K562 (cell line): ENCODE results near the gene GABRR3. TPM values are rescaled to one million over a fixed set of nuclear protein-coding genes. Genes with fewer than 3 reads are reported as not detected.

Experiments used
- ATAC-seq: fragments of 200-7000 bp; cut with Tn5 transposase; 3 replicates; pipeline ENCODE4 v1.9.1; 2020; ENCODE audit warnings: moderate library complexity
- BruUV-seq: library from RNA; stranded (reverse); fragments of 400-500 nt; replicated peaks from 2 replicates; lab custom pipeline; 2021; lab: Mats Ljungman, UMichigan
- CTCF ChIA-PET: fragments of 300-600 bp; formaldehyde crosslinking; extraction: SDS; loops from one replicate; lab custom pipeline; 2021; ENCODE audit warnings: low intra/inter-chr PET ratio; lab: Yijun Ruan, JAX
- POLR2A ChIA-PET: fragments of 300-600, 350-650 bp; sonication (Branson Sonifier 250); formaldehyde crosslinking; extraction: SDS; loops from one replicate; lab custom pipeline; 2021; ENCODE audit warnings: antibody characterized with exemption, inconsistent platforms; lab: Yijun Ruan, JAX
- DNase-seq, 4 experiments: peaks; one replicate each; pipeline versions ENCODE4 v3.0.0 to v3.0.0-alpha.2; 2011 to 2018; ENCODE audit warnings: low spot score in 3 of 4, mixed read lengths in 3 of 4; ENCODE audit errors: extremely low read depth in 1 of 4
- FAIRE-seq: peaks from 2 replicates; lab custom pipeline; 2011; peaks lifted over from hg19 to GRCh38; lab: Jason Lieb, UNC
- H2AFZ ChIP-seq: 2 replicates; pipeline ENCODE4 v1.6.0; 2011; ENCODE audit warnings: low read depth, low read length, control low read depth, inconsistent platforms
- H3K27ac ChIP-seq: fragments of 200-600 bp; 3 replicates; pipeline ENCODE4 v1.8.0; 2011; ENCODE audit warnings: low read depth, mild to moderate bottlenecking, control low read depth, inconsistent platforms, low read length, moderate library complexity, mixed read lengths; ENCODE audit errors: extremely low read depth
- H3K27me3 ChIP-seq, 2 experiments: fragments of 300-600 bp in 1 of 2; 2 replicates in 1 of 2; 3 replicates in 1 of 2; pipeline versions ENCODE4 v1.6.0 to v1.8.0; 2011; ENCODE audit warnings: inconsistent platforms in 2 of 2, low read length in 2 of 2, mild to moderate bottlenecking in 1 of 2, mixed read lengths in 1 of 2, moderate library complexity in 1 of 2; ENCODE audit not compliant: control insufficient read depth in 2 of 2, insufficient read depth in 2 of 2
- H3K36me3 ChIP-seq: fragments of 300-600 bp; 3 replicates; pipeline ENCODE4 v1.8.0; 2011; ENCODE audit warnings: mild to moderate bottlenecking, low read length, inconsistent platforms; ENCODE audit not compliant: control insufficient read depth, insufficient read depth
- H3K4me1 ChIP-seq, 2 experiments: fragments of 200-600 bp in 1 of 2; replicated peaks in 1 of 2; 2 replicates in 1 of 2; 3 replicates in 1 of 2; pipeline versions ENCODE4 v1.5.1 to v1.8.0; 2011; ENCODE audit warnings: inconsistent platforms in 2 of 2, low read length in 2 of 2, mild to moderate bottlenecking in 1 of 2, mixed read lengths in 1 of 2, moderate library complexity in 1 of 2; ENCODE audit not compliant: control insufficient read depth in 2 of 2, insufficient read depth in 2 of 2
- H3K4me2 ChIP-seq: 2 replicates; pipeline ENCODE4 v1.6.1; 2011; ENCODE audit warnings: low read length, control low read depth, inconsistent platforms, mixed read lengths; ENCODE audit not compliant: insufficient read depth
- H3K4me3 ChIP-seq: fragments of 200-600 bp; sonication (generic), shearing (Covaris generic); 2 replicates; pipeline ENCODE4 v1.5.1; 2016; ENCODE audit warnings: control low read depth, inconsistent platforms
- H3K79me2 ChIP-seq: fragments of 200-600 bp; 3 replicates; pipeline ENCODE4 v1.8.0; 2011; ENCODE audit warnings: low read length, inconsistent platforms; ENCODE audit not compliant: control insufficient read depth, insufficient read depth
- H3K9ac ChIP-seq, 2 experiments: 2 replicates each; pipeline versions ENCODE4 v1.6.0 to v1.6.1; 2011; ENCODE audit warnings: low read depth in 2 of 2, low read length in 2 of 2, control low read depth in 1 of 2, inconsistent platforms in 1 of 2, mild to moderate bottlenecking in 1 of 2, mixed read lengths in 1 of 2; ENCODE audit not compliant: insufficient read depth in 1 of 2
- H3K9me1 ChIP-seq: one replicate; pipeline ENCODE4 v1.6.0; 2011; ENCODE audit warnings: inconsistent platforms, mild to moderate bottlenecking, low read length, moderate library complexity; ENCODE audit not compliant: control insufficient read depth, insufficient read depth
- H3K9me3 ChIP-seq: replicated peaks from 2 replicates; pipeline ENCODE4 v1.5.1; 2011; ENCODE audit warnings: low read depth, low read length, inconsistent platforms; ENCODE audit not compliant: control insufficient read depth, insufficient read depth
- H4K20me1 ChIP-seq: replicated peaks from 2 replicates; pipeline ENCODE4 v1.6.1; 2011; ENCODE audit warnings: low read length, inconsistent platforms, mixed read lengths; ENCODE audit not compliant: control insufficient read depth, insufficient read depth
- ARID3A ChIP-seq: IDR thresholded peaks from 2 replicates; pipeline ENCODE4 v1.6.1; 2012; ENCODE audit warnings: low read depth, low read length, improper control_type of control experiment, borderline replicate concordance
- HNRNPK ChIP-seq: fragments of 200-400 bp; formaldehyde crosslinking; IDR thresholded peaks from one replicate; pipeline ENCODE4 v1.6.1; 2018; ENCODE audit warnings: mild to moderate bottlenecking, low read depth, low read length; ENCODE audit not compliant: poor library complexity, severe bottlenecking
- KAT8 ChIP-seq: fragments of 450-650 bp; IDR thresholded peaks from 2 replicates; pipeline ENCODE4 v1.6.1; 2016; ENCODE audit warnings: low read depth, mild to moderate bottlenecking
- MAFF ChIP-seq: IDR thresholded peaks from 2 replicates; pipeline ENCODE4 v1.6.1; 2012; ENCODE audit warnings: low read length, improper control_type of control experiment
- NCOA1 ChIP-seq: fragments of 450-650 bp; IDR thresholded peaks from 2 replicates; pipeline ENCODE4 v1.6.1; 2016; ENCODE audit warnings: low read depth
- PTBP1 ChIP-seq: fragments of 200-400 bp; formaldehyde crosslinking; IDR thresholded peaks from 2 replicates; pipeline ENCODE4 v1.6.1; 2017; ENCODE audit warnings: low read depth, low read length
- SMAD2 ChIP-seq: fragments of 150-350 bp; IDR thresholded peaks from 2 replicates; pipeline ENCODE4 v1.6.1; 2014; ENCODE audit warnings: low read depth, mild to moderate bottlenecking, low read length
- SP1 ChIP-seq: sonication (generic); formaldehyde crosslinking; IDR thresholded peaks from 2 replicates; pipeline ENCODE4 v1.8.1; 2022; ENCODE audit warnings: mild to moderate bottlenecking, missing genetic modification reagents
- TARDBP ChIP-seq: fragments of 450-650 bp; IDR thresholded peaks from 2 replicates; pipeline ENCODE4 v1.6.1; 2016
- ZNF224 ChIP-seq: sonication (generic); formaldehyde crosslinking; IDR thresholded peaks from 2 replicates; pipeline ENCODE4 v1.8.0; 2022; ENCODE audit warnings: mild to moderate bottlenecking, missing genetic modification reagents
- WGBS: fragments of 100-300 bp; shearing (Covaris generic); methylation state at CpG from one replicate; pipeline ENCODE4 v1.1.6; 2016; ENCODE audit warnings: low coverage, mixed read lengths; ENCODE audit not compliant: insufficient coverage; ENCODE audit errors: missing lambda C conversion rate; 5-methylcytosine and 5-hydroxymethylcytosine counted together
- in situ Hi-C: fragments of 300-500 bp; cut with MboI; formaldehyde crosslinking; loops from 4 replicates; pipeline ENCODE4 v1.15.0; 2018; ENCODE audit warnings: inconsistent platforms, mixed read lengths
- intact Hi-C: fragments of 100-400 bp; cut with micrococcal nuclease; formaldehyde crosslinking; loops from 2 replicates; pipeline ENCODE4 v1.14.2; 2022
- polyA plus RNA-seq, 8 experiments: library from polyadenylated mRNA; depleted of rRNA in 4 of 8; stranded (reverse) in 5 of 8; unstranded in 3 of 8; fragments of >200 nt; fragmentation: Nextera tagmentation in 2 of 8; fragmentation: Illumina TruSeq in 1 of 8; extraction: Ambion mirVana in 2 of 8; extraction: Trizol in 1 of 8; gene quantifications; 2 replicates each; pipeline versions ENCODE4 v1.2.1 to v1.2.3, GENCODE V29; 2011 to 2014; ENCODE audit warnings: inconsistent platforms in 1 of 8, missing spikeins in 1 of 8
- total RNA-seq, 7 experiments: library from RNA; depleted of rRNA in 6 of 7; stranded (reverse); fragments of >200 nt in 6 of 7; fragmentation: Illumina TruSeq in 2 of 7; extraction: Trizol in 2 of 7; gene quantifications; 2 replicates each; pipeline versions ENCODE4 v1.2.1 to v1.2.3, GENCODE V29; 2011 to 2021; ENCODE audit warnings: low replicate concordance in 1 of 7

Gene GABRR3
- total and polyA plus RNA-seq, 9 of the 15 experiments (the other 6 are each of a cell fraction or from before 2014, with no cell fraction given) = not detected

DNA sequence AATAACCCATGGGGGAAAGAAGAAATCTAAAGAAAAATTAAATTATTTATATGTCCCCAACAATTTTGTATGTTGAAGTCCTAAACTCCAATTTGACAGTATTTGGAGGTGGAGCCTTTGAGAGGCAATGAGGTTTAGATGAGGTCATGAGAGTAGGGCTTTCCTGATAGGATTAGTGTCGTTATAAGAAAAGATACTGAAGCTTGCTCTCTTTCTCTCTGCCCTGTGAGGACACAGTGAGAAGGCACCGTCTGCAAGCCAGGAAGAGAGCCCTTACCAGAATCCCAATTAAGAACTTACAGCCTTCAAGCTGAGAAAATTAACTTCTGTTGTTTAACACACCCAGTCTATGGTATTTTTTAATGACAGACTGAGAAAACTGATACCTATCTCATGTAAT lies 35.7 kb upstream of the GABRR3 start (continued):
- TF ChIP-seq PTBP1 = no peak

- no peaks in the 10 kb centered on the region for H3K79me2 ChIP-seq
- no peaks in the 10 kb centered on the region for H3K27me3 ChIP-seq
- H3K36me3 ChIP-seq = no peaks in the 10 kb centered on the region
- no peak overlapping the region for H3K9ac ChIP-seq
- CTCF ChIA-PET = no interaction called here
- intact Hi-C loops (no loop called here), in situ Hi-C loops (no loop called here)
- no TSS peak for BruUV-seq
- no peak for TF ChIP-seq NCOA1
- TF ChIP-seq HNRNPK = no peak
- TF ChIP-seq SMAD2 = no peak
- no peak for TF ChIP-seq TARDBP
- no peak for TF ChIP-seq KAT8
- no peak for TF ChIP-seq ARID3A
- no peak for TF ChIP-seq SP1 (CRISPR knock-in tag)
- no peak for TF ChIP-seq MAFF
- TF ChIP-seq ZNF224 (CRISPR knock-in tag) = no peak
- DNase-seq (no peak), ATAC-seq (no peak), FAIRE-seq (no peak)
- H2AFZ ChIP-seq = no peak overlapping the region
- H3K9me1 ChIP-seq = no peaks in the 10 kb centered on the region
- no peaks in the 10 kb centered on the region for H4K20me1 ChIP-seq
- H3K4me2 ChIP-seq = no peak overlapping the region
- POLR2A ChIA-PET = no interaction called here
- WGBS = 0% methylated on average over 2 of the region's 2 CpGs
- H3K27ac ChIP-seq = no peak overlapping the region
- no peak overlapping the region for H3K4me3 ChIP-seq
- no peaks in the 10 kb centered on the region for H3K9me3 ChIP-seq
- no peaks in the 10 kb centered on the region for H3K4me1 ChIP-seq
These were observed 33.7 kb upstream of the GABRR3 start for GRCh38 chr3:98068824-98069223.
